ENCODE data around the gene E2F4. TPM values are rescaled to one million over a fixed set of nuclear protein-coding genes. Genes with fewer than 3 reads are reported as not detected.

Gene E2F4
- total RNA-seq, 1 donor from 2014 or later, result 66.5 TPM

GRCh38 chr16:67174706-67175231 is 17.2 kb upstream of the E2F4 start:
- Histone ChIP-seq H3K9me3 (no peaks in the 10 kb centered on the region), H3K27me3 (ENCODE audit: low read depth) (no peaks in the 10 kb centered on the region), H3K4me3 (peak overlapping the region; percentile 59), H3K36me3 (peaks cover 7% of the 10 kb centered on the region), H3K4me1 (peaks cover 81% of the 10 kb centered on the region), H3K27ac (peak overlapping the region; percentile 87)
- ATAC-seq (no peak), DNase-seq (no peak)
- intact Hi-C loops (cut with DNase I), result no loop called here
- TF ChIP-seq CTCF (IDR thresholded peaks at IDR 0.05), result no peak

GRCh38 chr16:67176662-67177061 is 15.3 kb upstream of the E2F4 start:
- no peak for DNase-seq
- Histone ChIP-seq H3K4me3 (no peak overlapping the region), H3K9me3 (no peaks in the 10 kb centered on the region), H3K27me3 (ENCODE audit: low read depth) (no peaks in the 10 kb centered on the region), H3K27ac (no peak overlapping the region), H3K36me3 (peaks cover 7% of the 10 kb centered on the region), H3K4me1 (peaks cover 66% of the 10 kb centered on the region)
- intact Hi-C loops (cut with DNase I), result no loop called here
- ATAC-seq, result no peak
- TF ChIP-seq CTCF (IDR thresholded peaks at IDR 0.05), result no peak

DNA sequence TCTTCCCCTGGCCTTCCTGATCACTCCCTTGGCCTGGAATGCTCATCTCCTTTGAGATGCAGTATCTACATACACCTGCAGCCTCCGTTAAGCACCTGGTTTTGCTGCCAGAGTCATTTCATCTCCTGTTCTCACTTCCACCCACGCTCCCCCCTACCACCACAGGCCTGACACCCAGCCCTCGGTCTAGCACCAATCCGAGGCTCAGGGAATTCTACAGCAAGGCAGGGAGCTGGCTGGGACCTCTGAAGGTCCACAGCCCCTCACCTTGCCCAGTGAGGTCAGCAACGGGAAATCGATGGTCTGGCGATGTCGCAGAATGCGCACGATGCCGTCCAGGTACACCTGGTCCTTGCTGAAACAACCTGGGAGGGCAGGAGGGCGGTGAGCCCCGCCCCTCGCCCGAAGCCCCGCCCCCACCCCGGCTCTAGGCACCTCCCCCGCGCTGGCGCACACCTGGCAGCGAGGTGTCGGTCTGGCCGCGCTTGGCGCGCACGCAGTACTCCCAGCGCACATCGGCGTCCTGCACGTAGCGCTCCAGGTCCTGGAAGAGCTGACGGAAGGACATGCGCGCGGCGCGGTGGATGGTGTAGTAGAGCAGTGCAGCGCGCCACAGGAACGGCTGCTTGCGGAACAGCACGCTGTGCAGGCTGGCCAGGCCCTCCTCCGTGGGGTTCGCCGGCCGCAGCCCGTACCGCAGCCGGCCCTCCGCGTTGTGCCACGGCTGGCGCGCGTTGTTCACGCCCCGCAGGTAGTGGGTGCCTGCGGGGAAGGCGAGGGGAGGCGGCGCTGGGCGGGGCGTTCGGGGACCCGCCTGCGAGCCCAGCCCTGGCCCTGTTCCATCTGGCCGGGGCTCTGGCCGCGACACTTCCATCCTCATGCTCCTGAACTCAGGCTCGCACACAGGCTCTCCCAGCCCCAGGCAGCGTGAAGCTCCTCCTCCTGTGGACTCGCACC is 13.9 kb upstream of the E2F4 start:
- DNase-seq (peak; percentile 91), ATAC-seq (peak; percentile 78 to 81)
- H3K27ac ChIP-seq, result peak overlapping the region; percentile 60
- peaks cover 71% of the 10 kb centered on the region for H3K4me1 ChIP-seq
- H3K9me3 ChIP-seq, result no peaks in the 10 kb centered on the region
- peak; percentile 19 for TF ChIP-seq CTCF (IDR thresholded peaks at IDR 0.05)
- intact Hi-C loops (cut with DNase I), result no loop called here
- peaks cover 7% of the 10 kb centered on the region for H3K36me3 ChIP-seq
- peak overlapping the region; percentile 55 for H3K4me3 ChIP-seq
- no peaks in the 10 kb centered on the region for H3K27me3 ChIP-seq (ENCODE audit: low read depth)

DNA sequence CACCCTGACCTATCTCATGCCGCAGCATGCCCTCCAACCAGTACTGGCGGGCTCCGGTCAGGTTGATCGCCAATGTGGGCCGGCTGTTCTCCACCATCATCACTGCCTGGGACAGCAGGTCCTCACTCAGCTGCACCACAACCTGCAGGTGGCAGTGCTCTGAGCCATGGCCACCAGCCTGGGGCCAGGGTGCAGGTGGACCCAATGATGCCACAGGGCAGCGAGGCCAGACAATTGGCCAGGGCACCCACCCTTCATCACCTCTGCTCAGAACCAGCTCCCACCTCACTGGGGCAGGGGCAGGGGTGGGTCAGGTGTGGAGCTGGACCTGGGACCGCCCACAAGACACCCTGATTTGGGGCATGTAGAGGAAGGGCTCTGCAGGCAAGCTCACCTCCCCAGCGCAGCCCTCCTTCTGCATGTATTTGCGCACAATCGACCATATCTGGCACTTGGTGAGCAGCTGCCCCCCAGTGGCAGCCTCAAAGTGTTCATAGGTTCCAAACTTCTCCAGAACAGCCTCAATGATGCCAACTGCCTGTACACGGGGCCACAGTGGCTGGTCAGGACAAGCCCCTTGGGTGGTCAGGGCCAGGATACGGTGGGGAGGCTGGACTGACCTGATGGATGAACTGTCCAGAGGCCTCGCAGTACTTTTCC is 12.4 kb upstream of the E2F4 start:
- DNase-seq (no peak), ATAC-seq (no peak)
- intact Hi-C loops (cut with DNase I), result no loop called here
- peaks cover 7% of the 10 kb centered on the region for H3K36me3 ChIP-seq
- H3K27ac ChIP-seq, result no peak overlapping the region
- peaks cover 65% of the 10 kb centered on the region for H3K4me1 ChIP-seq
- no peak overlapping the region for H3K4me3 ChIP-seq
- TF ChIP-seq CTCF (IDR thresholded peaks at IDR 0.05), result no peak
- H3K9me3 ChIP-seq, result no peaks in the 10 kb centered on the region
- no peaks in the 10 kb centered on the region for H3K27me3 ChIP-seq (ENCODE audit: low read depth)

GRCh38 chr16:67180166-67180565 is 11.8 kb upstream of the E2F4 start:
- H3K27ac ChIP-seq, result no peak overlapping the region
- peaks cover 65% of the 10 kb centered on the region for H3K4me1 ChIP-seq
- DNase-seq, result no peak
- H3K4me3 ChIP-seq, result no peak overlapping the region
- no peaks in the 10 kb centered on the region for H3K9me3 ChIP-seq
- ATAC-seq, result no peak
- no peaks in the 10 kb centered on the region for H3K27me3 ChIP-seq (ENCODE audit: low read depth)
- no peak for TF ChIP-seq CTCF (IDR thresholded peaks at IDR 0.05)
- intact Hi-C loops (cut with DNase I), result no loop called here
- peaks cover 3% of the 10 kb centered on the region for H3K36me3 ChIP-seq
